HG03097 (cell line): ENCODE results near the gene PSMB3.
"Not testable (repeated sequence)": the region's sequence is repeated elsewhere in the genome, so short reads cannot be mapped to it uniquely, and the experiment has no call there.

ENCODE experiments used
- ATAC-seq: cut with Tn5 transposase; IDR thresholded peaks from one replicate; pipeline ENCODE4 v1.9.1; 2021; ENCODE audit not compliant: unreplicated experiment, low FRiP score

PSMB3 gene

DNA sequence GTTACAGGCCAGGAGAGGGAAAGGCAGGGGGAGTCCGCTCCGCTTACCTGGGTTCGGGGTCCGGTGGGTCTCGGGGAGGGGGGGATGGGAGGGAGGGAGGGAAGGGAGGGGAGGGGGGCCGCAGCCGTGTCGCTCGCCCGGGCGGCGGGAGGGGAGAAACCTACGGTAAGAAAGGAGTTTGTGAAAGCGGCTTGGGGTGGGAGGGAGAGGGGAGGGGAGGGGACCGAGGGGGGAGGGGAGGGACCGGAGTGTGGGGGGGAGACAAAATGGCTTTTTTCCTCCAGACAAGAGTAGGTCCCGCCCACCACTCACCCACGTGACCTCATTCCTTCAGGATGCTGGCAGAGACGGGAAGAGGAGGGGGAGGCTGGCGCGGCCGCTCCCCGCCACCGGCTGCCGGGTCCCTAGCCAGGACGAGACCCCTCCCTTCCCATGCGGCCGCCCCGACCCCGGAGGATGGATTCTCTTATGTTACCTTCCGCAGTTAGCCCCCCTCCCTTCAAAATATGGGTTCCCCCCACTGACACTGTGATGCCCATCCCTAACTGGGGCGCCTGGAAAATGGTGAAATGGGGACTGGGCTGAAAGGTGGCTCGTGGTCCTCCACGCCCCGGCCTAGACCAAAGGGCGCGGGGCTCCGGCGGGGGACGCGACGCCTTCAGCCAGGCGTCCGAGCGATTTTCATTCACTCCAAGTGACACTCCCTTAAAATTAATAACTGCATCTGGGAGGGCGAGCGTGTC is 4.2 kb upstream of the PSMB3 start, which contains the start of gene PCGF2:
Gene PCGF2, minus strand, starts transcription at position 188 of the 743 bp plus-strand sequence. CDS start 7,934 bp downstream, outside the sequence.
- ATAC-seq = no peak

DNA sequence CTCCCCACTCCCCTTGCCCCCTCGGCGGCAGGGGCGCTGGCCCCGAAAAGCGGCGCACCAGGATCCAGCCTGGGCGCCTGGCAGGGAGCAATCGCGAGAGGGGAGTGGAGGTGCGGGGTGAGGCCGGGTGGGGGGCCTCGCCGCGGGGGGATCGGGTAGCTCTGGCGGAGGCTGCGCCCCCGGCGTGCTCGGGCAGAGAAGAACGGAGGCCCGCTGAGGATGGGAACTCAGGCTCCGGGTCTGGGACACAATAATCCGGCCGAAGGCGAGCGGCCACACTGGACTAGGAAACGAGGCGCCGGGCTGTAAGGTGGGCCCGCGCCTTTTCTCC is 3.7 kb upstream of the PSMB3 start:
- no peak for ATAC-seq

DNA sequence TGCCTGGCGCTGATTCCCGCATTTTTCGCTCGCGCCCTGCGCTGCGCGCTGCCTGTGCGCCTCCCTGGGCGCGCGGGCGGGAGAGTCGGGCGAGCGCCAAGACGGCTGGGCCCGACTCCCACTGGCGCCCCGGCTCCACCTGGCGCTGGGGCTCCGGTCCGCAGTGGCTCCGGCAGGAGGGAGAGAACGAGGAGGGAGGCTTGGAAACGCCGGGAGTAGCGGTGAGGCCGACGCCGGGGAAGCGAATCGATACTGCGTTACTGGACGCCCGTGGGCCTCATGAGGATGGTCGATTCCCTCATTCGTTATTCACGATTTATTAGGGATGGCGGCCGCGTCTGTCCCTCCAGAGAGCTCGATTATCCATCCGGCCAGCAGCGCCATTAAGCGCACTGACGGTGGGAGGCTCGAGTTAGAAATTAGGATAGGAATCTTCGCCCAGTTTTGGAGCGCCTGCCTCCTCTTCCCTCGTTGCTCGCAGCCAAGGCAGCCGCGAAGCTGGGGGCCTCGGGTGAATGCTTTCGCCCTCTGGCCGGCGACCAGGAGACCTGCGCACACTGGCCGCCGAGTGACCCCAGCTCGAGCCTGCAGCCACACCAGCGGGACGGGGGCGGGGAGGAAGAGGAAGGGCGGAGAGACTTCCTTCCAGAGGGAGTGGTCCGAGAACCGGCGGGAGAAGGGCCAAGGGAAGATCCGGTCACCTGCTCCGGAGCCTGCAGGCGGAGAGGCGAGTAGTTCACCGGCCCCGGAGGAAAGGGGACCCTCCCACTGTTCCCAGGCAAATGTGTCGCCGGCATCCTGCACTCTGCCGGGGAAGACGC is 3.1 kb upstream of the PSMB3 start:
- no peak for ATAC-seq

DNA sequence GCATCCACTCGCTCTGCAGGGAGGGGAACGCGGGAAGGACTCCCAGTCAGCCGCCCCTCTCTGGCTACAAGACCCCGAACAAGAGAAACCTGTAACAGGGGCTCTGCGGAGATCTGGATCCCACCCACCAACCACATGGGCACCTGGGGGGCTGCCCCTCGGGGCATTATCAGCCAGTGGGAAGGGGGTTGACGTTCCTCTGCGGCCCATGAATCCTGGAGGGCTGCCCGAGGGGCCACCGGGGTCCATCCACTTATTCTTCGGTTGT is 2.6 kb upstream of the PSMB3 start:
- ATAC-seq = no peak

DNA sequence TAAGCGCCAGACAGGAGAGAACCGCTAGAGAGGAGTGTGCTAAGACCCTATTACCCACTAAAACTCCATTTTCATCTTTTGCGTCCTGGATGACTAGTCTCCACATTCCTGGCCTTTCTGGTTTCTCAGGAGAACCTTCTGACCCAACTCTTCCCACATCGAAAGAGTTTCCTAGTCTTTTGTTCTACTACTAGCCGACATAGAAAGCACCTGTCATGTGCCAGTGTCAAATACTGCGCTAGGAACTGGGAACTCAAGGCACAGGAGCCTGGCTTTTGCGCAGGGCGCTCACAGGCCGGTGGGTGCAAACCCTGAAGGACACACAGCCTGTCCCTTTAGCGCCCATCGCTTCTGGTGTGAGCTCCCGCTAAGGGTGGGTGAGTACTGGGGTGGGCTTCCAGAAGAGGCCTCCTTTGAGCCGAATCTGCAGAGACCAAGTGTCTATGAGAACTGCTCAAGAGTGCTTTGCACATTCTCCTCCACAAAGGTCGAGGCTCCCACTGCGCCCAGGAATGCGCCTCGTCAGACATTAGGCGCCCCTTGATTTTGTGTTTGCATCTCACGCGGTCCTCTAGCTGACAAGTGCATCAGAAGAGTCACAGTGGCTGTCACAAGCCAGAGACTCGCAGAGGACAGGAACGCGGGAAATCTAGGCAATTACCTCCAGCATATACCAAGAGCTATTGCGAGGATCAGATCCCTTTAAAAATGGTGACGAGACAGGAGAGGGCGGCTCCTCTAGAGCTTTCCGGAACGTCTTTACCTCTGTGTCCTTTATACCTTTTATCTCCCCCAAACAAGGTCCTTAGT is 2.0 kb upstream of the PSMB3 start:
- ATAC-seq = no peak

DNA sequence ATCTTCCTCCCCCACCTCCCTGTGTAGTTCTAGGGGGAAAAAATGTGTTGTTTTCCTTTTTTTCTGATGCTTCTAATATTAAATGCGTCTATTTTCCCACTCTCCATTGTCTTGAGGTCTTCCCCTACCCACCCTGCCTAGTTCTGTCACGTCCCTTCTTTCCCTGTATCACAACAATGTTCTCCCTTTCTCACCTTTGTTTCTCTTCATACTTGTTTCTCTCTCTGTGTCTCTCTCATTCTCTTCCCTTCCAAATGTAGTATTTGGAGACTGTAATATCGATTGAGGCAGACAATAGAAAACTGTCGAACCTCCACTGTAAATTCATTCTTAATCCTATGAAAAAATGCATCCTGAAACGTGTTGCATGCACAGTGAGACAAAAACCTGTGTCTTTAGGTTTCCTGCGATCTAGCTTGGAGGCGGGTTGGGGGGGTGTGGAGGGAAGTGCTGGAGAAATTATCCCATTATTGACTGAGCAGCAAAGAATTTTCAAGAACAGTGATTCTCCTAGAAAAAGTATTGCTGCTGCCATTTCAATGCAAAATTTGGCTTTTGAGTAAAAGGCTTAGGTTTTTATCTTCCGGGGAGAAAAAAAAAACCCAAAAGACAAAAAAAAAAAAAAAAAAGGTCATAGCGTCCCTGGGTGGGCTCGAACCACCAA is 1.3 kb upstream of the PSMB3 start:
- ATAC-seq = no peak

DNA sequence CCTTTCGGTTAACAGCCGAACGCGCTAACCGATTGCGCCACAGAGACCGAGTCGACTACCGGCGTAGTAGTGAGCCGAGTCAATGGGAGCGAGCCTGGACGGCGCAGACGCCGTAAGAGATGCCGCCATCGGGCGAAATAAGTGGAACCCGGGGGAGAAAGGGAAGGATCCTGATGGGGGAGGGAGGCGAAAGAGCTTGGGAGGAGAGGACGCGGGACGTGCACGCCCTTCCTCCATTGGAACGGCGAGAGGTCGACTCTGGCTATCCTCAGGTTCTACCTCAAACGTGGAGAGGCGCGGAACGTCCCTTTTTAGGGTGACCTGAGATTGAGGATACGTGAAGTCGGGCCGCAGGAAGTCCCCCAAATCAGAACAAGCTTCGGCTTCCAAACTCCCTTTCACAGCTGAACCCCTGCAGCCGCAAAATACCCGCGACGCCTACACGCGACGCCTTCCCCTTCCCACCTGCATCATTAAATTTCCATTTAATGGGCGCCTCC is 683 bp upstream of the PSMB3 start:
- peak; percentile 27 for ATAC-seq

DNA sequence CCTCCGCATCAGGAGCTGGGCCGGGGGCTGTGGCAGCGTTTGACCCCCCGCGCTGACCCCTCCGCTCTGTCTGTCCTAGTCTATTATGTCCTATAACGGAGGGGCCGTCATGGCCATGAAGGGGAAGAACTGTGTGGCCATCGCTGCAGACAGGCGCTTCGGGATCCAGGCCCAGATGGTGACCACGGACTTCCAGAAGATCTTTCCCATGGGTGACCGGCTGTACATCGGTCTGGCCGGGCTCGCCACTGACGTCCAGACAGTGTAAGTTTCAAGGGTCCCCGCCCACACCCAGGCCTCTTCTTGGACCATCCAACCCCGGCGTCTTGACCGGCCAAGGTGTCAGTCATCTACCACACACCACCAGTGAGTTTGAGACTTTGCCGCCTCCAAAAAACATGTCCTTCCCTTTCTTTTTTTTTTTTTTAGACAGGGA is 548 bp downstream of the PSMB3 start:
- no peak for ATAC-seq

DNA sequence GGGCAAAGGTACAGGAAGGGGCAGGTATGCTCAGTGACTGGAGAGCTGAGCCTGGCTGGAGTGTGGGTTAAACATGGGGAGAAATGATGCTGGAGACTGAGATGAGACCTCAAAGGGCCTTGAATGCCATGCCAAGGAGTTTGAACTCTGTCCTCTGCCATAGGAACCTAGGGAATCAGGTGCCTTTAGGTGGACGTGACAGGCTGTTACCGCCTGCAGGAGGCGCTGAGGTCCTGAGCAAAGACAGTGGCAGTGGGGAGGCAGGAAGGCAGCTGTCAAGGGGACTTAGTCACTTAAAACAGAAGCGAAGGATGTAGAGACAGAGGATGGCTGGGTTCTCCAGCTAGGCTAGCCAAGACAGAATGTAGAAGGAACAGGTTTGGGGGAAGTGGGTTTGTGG is 9.1 kb downstream of the PSMB3 start:
- ATAC-seq = no peak

DNA sequence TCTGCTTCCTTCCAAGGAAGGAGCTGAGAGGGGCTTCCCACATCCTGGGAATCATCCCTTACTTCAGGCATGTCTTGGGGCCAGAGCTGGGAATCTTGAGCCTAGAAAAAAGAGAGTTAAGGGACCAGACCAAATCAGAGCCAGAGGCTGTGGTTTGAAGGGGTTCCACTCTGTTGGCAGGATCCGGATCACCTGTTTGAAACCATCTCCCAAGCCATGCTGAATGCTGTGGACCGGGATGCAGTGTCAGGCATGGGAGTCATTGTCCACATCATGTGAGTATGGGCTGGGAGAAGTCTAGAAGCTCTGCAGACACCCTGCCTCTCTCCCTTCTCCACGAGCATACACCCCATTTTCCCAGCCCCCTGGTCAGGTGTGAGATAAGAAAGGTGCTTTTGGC is 9.7 kb downstream of the PSMB3 start:
- ATAC-seq = no peak

DNA sequence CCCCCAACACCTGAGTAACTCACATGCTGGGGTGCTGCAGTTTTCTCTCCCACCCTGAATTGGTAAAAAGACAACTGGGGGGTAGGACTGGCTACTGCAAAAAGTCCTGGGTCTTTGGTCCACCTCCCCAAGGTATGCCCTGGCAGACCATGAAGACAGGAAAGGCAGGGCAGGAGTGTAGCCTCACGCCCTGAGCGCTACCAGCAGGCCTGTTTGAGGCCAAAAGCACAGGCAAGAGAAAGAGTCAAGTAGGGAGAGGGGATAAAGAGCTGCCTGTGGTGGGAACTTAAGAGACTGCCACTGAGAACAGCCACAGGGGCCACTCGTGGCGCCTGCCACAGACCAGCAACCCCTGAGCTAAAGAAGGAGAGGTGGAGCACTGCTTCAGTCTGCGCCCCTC is 13.8 kb downstream of the PSMB3 start:
- ATAC-seq = no peak

DNA sequence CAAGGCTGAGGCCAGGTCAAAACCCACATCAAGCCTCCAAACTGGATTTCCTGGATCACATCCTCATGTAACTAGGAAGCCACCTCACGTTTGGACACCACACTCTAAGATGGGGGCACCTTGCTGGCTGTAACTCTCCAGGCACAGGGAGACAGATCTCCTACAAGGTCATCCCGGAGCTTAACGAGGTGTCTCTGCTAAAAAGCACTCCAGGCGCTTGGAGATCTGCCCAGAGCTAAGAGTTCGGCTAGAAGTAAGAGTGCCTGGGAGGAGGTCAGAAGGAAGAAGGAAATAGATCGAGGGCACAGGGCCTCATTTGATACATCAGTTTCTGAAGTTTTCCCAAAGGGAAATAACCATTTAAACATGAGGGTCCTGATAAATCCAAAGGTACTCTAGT is 15.9 kb downstream of the PSMB3 start:
- no peak for ATAC-seq

DNA sequence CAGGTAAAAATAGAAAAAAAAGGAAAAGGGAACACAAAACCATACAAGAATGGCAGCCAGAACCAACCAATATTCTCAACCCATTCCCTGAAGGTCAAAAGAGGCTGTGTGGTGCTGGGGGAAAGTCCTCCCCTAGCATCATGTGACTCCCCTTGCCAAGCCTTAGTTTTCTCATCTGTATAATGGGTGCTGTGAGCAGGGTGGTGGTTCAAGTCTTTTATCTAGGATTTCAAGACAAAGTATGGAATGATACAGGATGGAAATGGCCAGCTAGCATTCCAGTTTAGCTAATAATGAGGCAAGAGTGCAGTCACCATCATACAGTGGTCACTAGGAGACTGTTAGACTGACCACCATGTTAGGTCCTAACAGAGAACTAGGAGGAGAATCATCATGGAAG is 20.7 kb downstream of the PSMB3 start:
- ATAC-seq = no peak

DNA sequence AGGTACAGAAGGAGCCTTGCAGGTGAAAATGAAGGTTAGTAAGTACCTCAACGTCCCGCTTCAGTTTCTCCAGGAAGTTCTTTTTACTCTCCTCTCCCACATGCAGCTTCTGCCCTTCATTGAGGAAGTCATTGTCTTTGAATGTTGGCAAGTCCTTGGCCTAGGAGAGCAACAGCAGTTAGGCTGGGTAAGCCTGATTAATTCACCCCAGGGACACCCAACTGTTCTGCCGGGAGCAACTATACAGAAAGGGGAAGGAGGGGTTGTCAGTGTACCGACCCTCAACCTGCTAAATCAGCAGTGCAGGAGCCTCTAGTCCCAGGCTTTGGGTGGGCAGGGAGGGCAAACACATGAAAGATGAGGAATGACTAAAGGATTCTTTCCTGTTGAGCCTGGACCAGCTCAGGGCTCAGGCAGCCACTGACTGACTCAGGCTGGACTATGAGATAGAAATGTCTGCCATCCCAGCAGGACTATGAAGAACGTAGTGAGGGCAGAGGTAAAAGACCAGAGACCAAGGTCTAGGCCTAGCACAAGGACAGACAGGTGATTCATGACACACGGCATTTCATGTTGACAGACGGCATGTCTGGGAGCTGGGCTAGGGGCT is 25.2 kb downstream of the PSMB3 start:
- ATAC-seq = no peak

DNA sequence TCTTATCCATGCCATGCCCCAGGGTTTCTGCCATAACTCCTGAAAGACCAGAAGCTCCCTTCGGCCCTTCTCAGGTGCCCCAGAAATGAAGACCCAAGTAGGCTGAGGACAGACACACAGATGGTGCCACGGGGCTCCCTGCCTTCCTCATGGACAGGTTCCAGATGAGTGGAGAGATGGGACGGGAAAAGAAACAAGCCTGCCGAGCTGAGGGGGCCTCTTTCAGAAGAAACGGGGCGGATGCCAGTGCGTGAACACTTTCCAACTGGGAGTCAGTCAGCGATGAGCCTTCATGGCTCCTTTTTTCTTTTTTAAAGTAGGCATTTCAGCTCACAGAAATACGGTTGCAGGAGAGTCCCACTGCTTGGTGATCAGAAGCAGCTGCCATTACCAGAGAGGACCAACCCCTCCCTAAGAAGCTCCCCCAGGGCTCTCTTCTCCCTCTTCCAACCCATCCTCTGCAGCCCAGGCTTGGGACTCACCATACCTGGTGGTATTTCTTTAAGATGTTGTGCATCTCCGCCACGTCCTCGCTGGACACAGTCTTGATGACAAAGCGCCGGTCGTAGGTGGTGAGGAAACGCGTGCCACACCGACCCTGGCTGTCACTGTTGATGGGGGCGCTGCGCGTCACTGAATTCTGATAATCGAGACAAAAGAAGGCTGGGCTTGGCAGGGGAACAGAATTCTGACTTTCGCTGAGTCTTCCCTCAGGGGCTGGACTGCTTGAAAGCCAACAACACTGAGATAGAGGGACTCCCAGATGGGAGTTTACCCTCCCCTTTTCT is 27.6 kb downstream of the PSMB3 start:
- ATAC-seq = no peak

DNA sequence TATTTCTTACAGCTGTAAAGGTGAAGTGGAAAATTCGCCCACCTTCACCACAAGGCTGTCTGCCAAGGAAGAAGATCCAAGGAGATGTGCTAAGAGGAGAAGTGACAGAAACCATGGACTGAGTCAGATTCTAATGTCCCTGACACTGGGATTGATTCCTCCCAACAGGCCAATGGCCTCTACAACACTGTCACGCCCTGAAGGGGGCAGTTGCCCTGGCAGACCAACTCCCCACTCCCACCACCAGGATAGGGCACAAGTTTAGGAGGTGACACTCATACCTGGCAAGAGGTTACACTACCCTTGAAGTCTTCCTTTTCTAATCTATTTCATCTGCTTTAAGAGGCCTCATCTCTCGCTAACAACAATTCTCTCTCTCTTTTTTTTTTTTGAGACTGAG is 30.7 kb downstream of the PSMB3 start:
- ATAC-seq = no peak

DNA sequence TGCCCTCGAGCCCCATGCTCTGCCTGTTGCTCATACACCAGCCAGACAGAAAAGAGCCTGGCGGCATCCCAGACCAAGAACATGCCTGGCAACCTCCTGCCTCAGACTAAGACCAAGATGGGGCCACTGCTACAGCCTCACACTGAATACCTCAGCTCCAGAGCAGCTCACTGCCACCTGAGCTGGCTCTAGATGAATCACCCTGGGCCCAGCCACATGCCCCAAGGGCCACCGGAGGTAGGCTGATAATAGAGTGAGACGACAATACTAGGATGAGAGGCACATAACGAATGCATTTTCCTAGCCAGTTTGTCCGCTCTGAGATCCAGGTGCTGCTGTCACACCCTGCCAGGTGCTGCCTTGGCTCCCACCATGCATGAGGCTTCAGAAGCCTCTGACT is 33.8 kb downstream of the PSMB3 start:
- no peak for ATAC-seq

DNA sequence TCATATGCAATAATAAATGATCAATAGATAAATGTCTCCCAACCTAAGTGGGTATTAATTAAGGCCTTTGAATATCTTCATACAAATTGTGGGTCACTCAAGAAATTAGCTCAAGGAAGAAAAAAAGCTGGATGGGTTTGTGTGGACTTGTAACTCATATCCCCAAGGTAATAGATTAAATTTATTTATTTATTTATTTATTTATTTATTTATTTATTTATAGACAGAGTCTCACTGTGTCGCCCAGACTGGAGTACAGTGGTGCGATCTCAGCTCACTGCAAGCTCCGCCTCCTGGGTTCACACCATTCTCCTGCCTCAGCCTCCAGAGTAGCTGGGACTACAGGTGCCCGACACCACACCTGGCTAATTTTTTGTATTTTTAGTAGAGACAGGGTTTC is 35.5 kb downstream of the PSMB3 start:
- not testable (repeated sequence) for ATAC-seq

DNA sequence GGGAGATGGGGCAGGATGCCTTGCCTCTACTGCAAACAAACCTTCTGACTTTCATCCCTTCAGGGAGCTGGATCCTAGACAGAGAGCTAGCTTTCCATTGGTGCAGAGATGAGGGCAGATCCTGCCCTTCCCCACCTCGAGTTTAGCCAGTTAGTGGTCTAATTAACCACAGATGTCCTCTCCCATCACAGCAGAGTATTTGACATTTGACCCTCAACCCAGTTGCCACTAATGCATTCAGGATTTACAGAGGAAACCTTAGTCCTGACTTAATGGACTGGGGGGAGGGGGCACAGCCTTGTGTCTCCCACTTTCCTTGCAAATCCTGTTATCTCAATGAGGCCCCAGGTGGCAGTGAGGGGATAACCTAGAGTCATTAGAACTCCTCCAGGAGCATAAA is 36.6 kb downstream of the PSMB3 start:
- ATAC-seq = no peak
